Mucosa of descending colon (tissue), 3 donors: ENCODE results near the gene LHFPL4. TPM values are rescaled to one million over a fixed set of nuclear protein-coding genes. Genes with fewer than 3 reads are reported as not detected.
A peak's percentile ranks its signal among the peaks of the same experiment; 100 is the strongest.
"Not testable (repeated sequence)": the region's sequence is repeated elsewhere in the genome, so short reads cannot be mapped to it uniquely, and the experiment has no call there.

Experiments used
- ATAC-seq: fragments of 200-7000 bp; cut with Tn5 transposase; one replicate; pipeline ENCODE4 v1.9.1; 2020; ENCODE audit warnings: mild to moderate bottlenecking, moderate library complexity
- DNase-seq, 3 donors: peaks; one replicate each; pipeline ENCODE4 v3.0.0-alpha.2; 2020
- H3K36me3 ChIP-seq: fragments of 200-600 bp; one replicate; pipeline ENCODE4 v1.8.0; 2021; ENCODE audit warnings: low read depth, mild to moderate bottlenecking
- H3K4me1 ChIP-seq: fragments of 200-600 bp; one replicate; pipeline ENCODE4 v1.8.0; 2021; ENCODE audit warnings: low read depth, mild to moderate bottlenecking
- H3K4me3 ChIP-seq: fragments of 200-600 bp; one replicate; pipeline ENCODE4 v1.8.0; 2021; ENCODE audit warnings: mild to moderate bottlenecking
- H3K9me3 ChIP-seq: fragments of 200-600 bp; one replicate; pipeline ENCODE4 v1.8.0; 2021; ENCODE audit warnings: mild to moderate bottlenecking
- CTCF ChIP-seq: fragments of 200-600 bp; IDR thresholded peaks from one replicate; pipeline ENCODE4 v1.8.0; 2022; ENCODE audit warnings: antibody characterized with exemption, mild to moderate bottlenecking
- intact Hi-C, 2 donors: fragments of 100-400 bp; cut with DNase I in 1 of 2; cut with micrococcal nuclease in 1 of 2; formaldehyde crosslinking; loops; one replicate each; pipeline versions ENCODE4 v1.11.0 to v1.11.1; 2022; cut with DNase I, micrococcal nuclease
- long read RNA-seq, 2 donors: library from polyadenylated mRNA; unstranded; transcript quantifications; one replicate each; pipeline ENCODE4 v2.0.0, GENCODE V29; 2019 to 2021
- total RNA-seq, 3 donors: library from RNA; stranded (reverse); fragmentation: NEBNext Ultra II Directional in 2 of 3; extraction: Animal tissue kit (Norgen Biotek cat#: 25700) in 2 of 3; gene quantifications; one replicate each; pipeline versions ENCODE4 v1.2.1 to v1.2.4, GENCODE V29; 2021 to 2023
- donor health status: DM: no; HTN: no; CAD: no; lungs with moderate emphysema.
- donor health status: DM: no; HTN: no; CAD: no.
- donor health status: DM: no; HTN: yes; CAD: no.

LHFPL4 gene
- total RNA-seq = 1 to 10 TPM in 1 of 3 donors, under 1 TPM in 2; 0.14 to 1.6 (median 0.70) TPM
- long read RNA-seq, donor 1, full-length matches to known transcripts = 1 of 4 reads
- long read RNA-seq, donor 1, partial matches to known transcripts = 0 of 4 reads
- long read RNA-seq, donor 1, other reads (novel, unspliced or antisense) = 3 of 4 reads
- long read RNA-seq, donor 2 = 0 reads

DNA sequence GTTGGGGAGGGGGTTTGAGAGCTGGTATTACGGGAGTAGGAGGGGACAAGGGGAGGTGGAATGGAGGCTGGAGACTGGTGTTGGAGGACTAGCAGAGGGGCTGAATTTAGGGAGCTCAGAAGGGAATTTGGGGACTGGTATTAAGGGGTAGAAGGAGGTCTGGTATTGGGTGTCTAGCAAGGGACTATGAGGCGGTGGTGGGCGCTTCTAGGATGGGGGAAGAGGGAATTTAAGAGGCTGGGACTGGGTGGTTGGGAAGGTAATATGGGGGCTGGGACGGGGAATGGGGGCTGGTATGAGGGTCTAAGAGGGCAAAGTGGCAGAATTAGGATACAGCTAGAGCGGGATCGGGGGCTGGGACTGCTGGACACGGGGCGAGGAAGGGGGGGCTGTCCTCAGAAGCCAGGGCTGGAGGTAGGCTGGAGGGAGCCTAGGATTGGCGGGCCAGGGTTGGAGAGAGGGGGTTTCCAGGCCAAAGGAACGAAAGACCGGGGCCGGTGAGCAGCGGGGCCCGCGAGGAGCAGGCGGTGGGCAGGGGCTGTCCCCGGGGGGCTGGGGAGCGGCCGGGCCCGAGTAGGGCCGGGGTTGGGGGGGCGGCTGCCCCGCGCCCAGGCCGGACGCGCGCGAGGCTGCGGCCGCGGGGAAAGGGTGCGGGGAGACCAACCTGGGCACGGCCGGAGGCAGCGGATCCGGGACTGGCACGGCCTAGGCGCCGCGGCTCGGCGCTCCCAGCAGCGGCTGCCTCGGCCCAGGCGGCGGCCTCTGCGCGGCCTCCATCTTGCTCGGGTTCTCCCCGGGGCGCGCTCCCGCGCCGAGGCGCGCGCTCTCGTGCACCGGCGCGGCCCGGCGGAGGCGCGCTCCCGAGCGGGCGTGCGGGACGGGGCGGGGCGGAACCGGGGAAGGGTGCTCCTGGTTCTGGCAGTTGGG lies at the start of gene LHFPL4:
Gene LHFPL4 (minus strand): TSS at position 802 of the 927 bp plus-strand sequence. CDS start 1,143 bp downstream, outside the sequence.
- Histone ChIP-seq H3K4me3 (no peak within 1 kb of the TSS), H3K36me3 (no peaks in the 10 kb centered on the region), H3K4me1 (no peaks in the 10 kb centered on the region), H3K9me3 (no peaks in the 10 kb centered on the region)
- peak; percentile 51 for ATAC-seq
- DNase-seq = no peak
- no peak for TF ChIP-seq CTCF
- intact Hi-C loops = no loop called here

DNA sequence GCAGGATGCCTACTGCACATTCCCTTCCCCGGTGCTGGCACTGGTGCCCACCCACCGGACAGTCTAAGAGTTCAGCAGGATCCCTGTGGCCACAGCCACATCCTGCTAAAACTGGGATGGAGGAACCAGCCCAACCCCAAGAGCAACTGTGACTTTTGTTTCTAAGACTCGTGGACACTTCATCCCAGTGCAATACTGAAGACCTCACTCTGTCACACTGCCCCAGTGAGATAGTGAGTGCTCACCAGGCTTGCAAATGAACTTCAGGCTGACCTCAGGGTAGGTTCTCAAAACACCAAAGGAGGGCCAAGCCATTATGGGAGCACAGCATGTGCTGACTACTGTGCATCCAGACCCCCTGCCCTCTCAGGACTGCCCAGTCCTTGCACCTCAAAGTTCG lies 49.0 kb upstream of the LHFPL4 start:
- peaks cover 19% of the 10 kb centered on the region for H3K9me3 ChIP-seq
- intact Hi-C loops = no loop called here
- H3K4me3 ChIP-seq = no peak overlapping the region
- no peaks in the 10 kb centered on the region for H3K4me1 ChIP-seq
- no peak for TF ChIP-seq CTCF
- ATAC-seq (no peak), DNase-seq (no peak)
- H3K36me3 ChIP-seq = no peaks in the 10 kb centered on the region

DNA sequence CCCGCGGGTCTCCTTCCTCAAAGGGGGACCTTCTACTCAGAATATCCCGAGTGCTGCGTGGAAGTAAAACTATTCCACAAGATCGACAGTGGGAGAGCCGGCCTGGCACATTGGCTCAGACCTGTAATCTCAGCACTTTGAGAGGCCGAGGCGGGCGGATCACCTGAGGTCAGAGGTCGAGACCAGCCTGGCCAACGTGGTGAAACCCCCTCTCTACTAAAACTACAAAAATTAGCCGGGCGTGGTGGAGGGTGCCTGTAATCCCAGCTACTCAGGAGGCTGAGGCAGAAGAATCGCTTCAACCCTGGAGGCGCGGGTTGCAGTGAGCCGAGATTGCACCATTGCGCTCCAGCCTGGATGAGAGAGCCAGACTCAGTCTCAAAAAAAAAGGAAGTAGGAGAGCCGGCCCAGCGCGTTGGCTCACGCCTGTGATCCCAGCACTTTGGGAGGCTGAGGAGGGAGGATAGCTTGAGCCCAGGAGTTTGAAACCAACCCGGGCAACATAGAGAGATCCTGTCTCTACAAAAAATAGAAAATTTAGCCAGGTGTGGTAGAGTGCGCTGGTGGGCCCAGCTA lies 47.5 kb upstream of the LHFPL4 start:
- H3K4me1 ChIP-seq, ATAC-seq, intact Hi-C loops: not testable (repeated sequence)

DNA sequence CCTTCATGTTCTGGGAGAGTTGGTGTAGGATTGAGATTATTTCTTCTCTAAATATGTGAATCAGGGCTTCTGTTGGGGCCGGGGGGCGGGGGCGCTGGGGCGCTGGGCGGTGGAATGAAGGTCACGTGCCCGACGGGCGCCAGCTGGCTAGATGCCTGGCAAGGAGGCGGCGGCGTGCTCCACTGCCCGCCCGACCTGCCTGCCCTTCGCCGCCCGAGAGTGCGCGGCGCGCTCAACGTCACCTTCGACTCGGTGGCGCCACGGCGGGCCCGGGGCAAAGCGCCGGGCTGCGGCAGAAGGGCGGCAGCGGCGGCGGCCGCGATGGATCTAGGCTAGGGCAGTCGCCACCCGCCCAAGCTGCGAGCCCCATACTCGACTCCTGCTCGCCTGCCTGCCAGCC lies 47.0 kb upstream of the LHFPL4 start:
- peak; percentile 89 for ATAC-seq
- DNase-seq = peak; percentile 57 to 83 (median 69)
- intact Hi-C loops = no loop called here
- Histone ChIP-seq H3K9me3 (peaks cover 12% of the 10 kb centered on the region), H3K4me3 (no peak overlapping the region), H3K4me1 (no peaks in the 10 kb centered on the region), H3K36me3 (no peaks in the 10 kb centered on the region)
- no peak for TF ChIP-seq CTCF

More for the DNA sequence above, 47.5 kb upstream of the LHFPL4 start:
- H3K9me3 ChIP-seq = peaks cover 16% of the 10 kb centered on the region
- not testable (repeated sequence) for H3K4me3 ChIP-seq, H3K36me3 ChIP-seq, DNase-seq

- DNase-seq = peak in 1 of 3 donors; percentile 20
- Histone ChIP-seq H3K36me3 (no peaks in the 10 kb centered on the region), H3K4me1 (no peaks in the 10 kb centered on the region), H3K9me3 (peaks cover 2% of the 10 kb centered on the region), H3K4me3 (no peak overlapping the region)
- intact Hi-C loops = no loop called here
- ATAC-seq = peak; percentile 45
- no peak for TF ChIP-seq CTCF
These were observed 45.3 kb upstream of the LHFPL4 start for GRCh38 chr3:9598783-9599387.
